CD8-positive, alpha-beta memory T cell (primary cell): ENCODE measurements around the gene CPNE2. TPM values are rescaled to one million over a fixed set of nuclear protein-coding genes. Genes with fewer than 3 reads are reported as not detected.

Experiments
- CTCF ChIA-PET: fragments of 350-600 bp; sonication (Branson Sonifier 250); formaldehyde crosslinking; loops from one replicate; lab custom pipeline; 2021; ENCODE audit warnings: antibody characterized with exemption; lab: Charles Lee
- POLR2A ChIA-PET: fragments of 350-600 bp; sonication (Branson Sonifier 250); formaldehyde crosslinking; loops from one replicate; lab custom pipeline; 2021; ENCODE audit warnings: antibody characterized with exemption; lab: Charles Lee
- DNase-seq, 5 donors: peaks; one replicate each; pipeline versions ENCODE4 v3.0.0 to v3.0.0-alpha.2; 2020 to 2022; ENCODE audit warnings: mixed read lengths in 1 of 5
- H3K27ac ChIP-seq: one replicate; pipeline ENCODE4 v1.7.0; 2013; ENCODE audit warnings: low read depth, mild to moderate bottlenecking, low read length, moderate library complexity
- H3K27me3 ChIP-seq: 2 replicates; pipeline ENCODE4 v1.7.0; 2013; ENCODE audit warnings: low read length, mild to moderate bottlenecking; ENCODE audit not compliant: insufficient read depth, poor library complexity, severe bottlenecking
- H3K36me3 ChIP-seq: 2 replicates; pipeline ENCODE4 v1.7.0; 2013; ENCODE audit warnings: mild to moderate bottlenecking, low read length, moderate library complexity; ENCODE audit not compliant: insufficient read depth
- H3K4me1 ChIP-seq: 2 replicates; pipeline ENCODE4 v1.7.0; 2013; ENCODE audit warnings: mild to moderate bottlenecking, low read length, moderate library complexity; ENCODE audit not compliant: insufficient read depth
- H3K4me3 ChIP-seq: 2 replicates; pipeline ENCODE4 v1.7.0; 2013; ENCODE audit warnings: mild to moderate bottlenecking, low read length
- H3K9me3 ChIP-seq: 2 replicates; pipeline ENCODE4 v1.7.0; 2013; ENCODE audit warnings: mild to moderate bottlenecking, low read length
- H3K27ac Mint-ChIP-seq, 8 donors: one replicate each; pipeline ENCODE4 v1.8.0; 2020 to 2021; ENCODE audit warnings: mixed read lengths in 8 of 8, mild to moderate bottlenecking in 6 of 8, inconsistent platforms in 3 of 8, moderate library complexity in 3 of 8
- H3K27me3 Mint-ChIP-seq, 2 donors: one replicate each; pipeline ENCODE4 v1.8.0; 2020 to 2021; ENCODE audit warnings: mixed read lengths in 2 of 2, mild to moderate bottlenecking in 1 of 2, moderate library complexity in 1 of 2
- H3K36me3 Mint-ChIP-seq, 3 donors: one replicate each; pipeline ENCODE4 v1.8.0; 2020 to 2021; ENCODE audit warnings: mixed read lengths in 3 of 3, inconsistent platforms in 1 of 3, mild to moderate bottlenecking in 1 of 3
- H3K4me1 Mint-ChIP-seq, 3 donors: one replicate each; pipeline ENCODE4 v1.8.0; 2020 to 2021; ENCODE audit warnings: mixed read lengths in 3 of 3, inconsistent platforms in 1 of 3, mild to moderate bottlenecking in 1 of 3
- H3K4me3 Mint-ChIP-seq, 7 donors: one replicate each; pipeline ENCODE4 v1.8.0; 2020 to 2021; ENCODE audit warnings: mixed read lengths in 7 of 7, mild to moderate bottlenecking in 6 of 7, moderate library complexity in 4 of 7, inconsistent platforms in 2 of 7
- H3K9me3 Mint-ChIP-seq, 5 donors: one replicate each; pipeline ENCODE4 v1.8.0; 2020 to 2022; ENCODE audit warnings: mixed read lengths in 5 of 5, mild to moderate bottlenecking in 3 of 5, moderate library complexity in 2 of 5, inconsistent platforms in 1 of 5
- polyA plus RNA-seq: library from polyadenylated mRNA; unstranded; fragments of 300-500 nt; fragmentation: Illumina TruSeq; gene quantifications from one replicate; pipeline ENCODE4 v1.2.3, GENCODE V29; 2021
- total RNA-seq, 2 experiments: library from RNA; stranded (reverse); gene quantifications; one replicate each; pipeline ENCODE4 v1.2.3, GENCODE V29; 2021

Gene CPNE2
- total and polyA plus RNA-seq, 3 experiments from 2014 or later = 9.4 to 90.4 (median 9.4) TPM

GRCh38 chr16:57082664-57083063, 9.7 kb upstream of the CPNE2 start:
- Mint-ChIP-seq H3K36me3 (peaks cover 3 to 58% (median 17%) of the 10 kb centered on the region in 3 donors), H3K4me1 (peaks cover 12 to 16% (median 14%) of the 10 kb centered on the region in 3 donors), H3K27me3 (no peaks in the 10 kb centered on the region), H3K4me3 (no peak overlapping the region), H3K9me3 (no peaks in the 10 kb centered on the region), H3K27ac (peak overlapping the region in 7 of 8 donors; percentile 29 to 96 (median 48))
- ChIA-PET POLR2A (interaction anchor here (1.6 kb wide), 1 partner anchor 10 kb away, joined by 6 read pairs; the partner anchor contains the start of gene CPNE2), CTCF (interaction anchor here (1.3 to 3.5 kb wide), 10 partner anchors 16 to 118 kb away, joined by 4 to 23 read pairs (median 7); partner anchors contain the start of genes PSME3IP1 and RSPRY1)
- Histone ChIP-seq H3K27ac (no peak overlapping the region), H3K36me3 (peaks cover 20% of the 10 kb centered on the region), H3K4me3 (no peak overlapping the region), H3K9me3 (no peaks in the 10 kb centered on the region), H3K4me1 (peaks cover 12% of the 10 kb centered on the region), H3K27me3 (no peaks in the 10 kb centered on the region)
- no peak for DNase-seq

- H3K36me3 ChIP-seq = peaks cover 20% of the 10 kb centered on the region
- Mint-ChIP-seq H3K9me3 (no peaks in the 10 kb centered on the region), H3K27ac (peak overlapping the region; percentile 17 to 96 (median 83)), H3K4me3 (no peak overlapping the region), H3K36me3 (peaks cover 3 to 50% (median 17%) of the 10 kb centered on the region in 3 donors), H3K27me3 (no peaks in the 10 kb centered on the region), H3K4me1 (peaks cover 12 to 16% (median 14%) of the 10 kb centered on the region in 3 donors)
- CTCF ChIA-PET = interaction anchor here (0.6 to 3.5 kb wide), 42 partner anchors 9 to 334 kb away, joined by 3 to 23 read pairs (median 4); partner anchors contain the start of genes CPNE2, NLRC5, PSME3IP1 and RSPRY1
- no peak overlapping the region for H3K4me3 ChIP-seq
- H3K27ac ChIP-seq = peak overlapping the region; percentile 21
- DNase-seq = no peak
- H3K4me1 ChIP-seq = peaks cover 12% of the 10 kb centered on the region
- no peaks in the 10 kb centered on the region for H3K9me3 ChIP-seq
- POLR2A ChIA-PET = interaction anchor here (0.5 to 1.6 kb wide), 3 partner anchors 9 to 140 kb away, joined by 3 to 6 read pairs (median 4); partner anchors contain the start of genes CPNE2, PSME3IP1 and RSPRY1
- no peaks in the 10 kb centered on the region for H3K27me3 ChIP-seq
Observed at GRCh38 chr16:57083485-57084126, 8.8 kb upstream of the CPNE2 start.

GRCh38 chr16:57084257-57084770, 8.1 kb upstream of the CPNE2 start:
- Histone ChIP-seq H3K36me3 (peaks cover 14% of the 10 kb centered on the region), H3K4me1 (peaks cover 12% of the 10 kb centered on the region), H3K27me3 (no peaks in the 10 kb centered on the region), H3K27ac (peak overlapping the region; percentile 21), H3K4me3 (no peak overlapping the region), H3K9me3 (no peaks in the 10 kb centered on the region)
- H3K9me3 Mint-ChIP-seq = no peaks in the 10 kb centered on the region
- H3K4me1 Mint-ChIP-seq = peaks cover 12 to 16% (median 14%) of the 10 kb centered on the region in 3 donors
- H3K27me3 Mint-ChIP-seq = no peaks in the 10 kb centered on the region
- H3K4me3 Mint-ChIP-seq = peak overlapping the region in 2 of 7 donors; percentile 17 to 76
- ChIA-PET POLR2A (interaction anchor here (1.5 to 1.6 kb wide), 2 partner anchors 8 to 102 kb away, joined by 4 to 6 read pairs; partner anchors contain the start of genes CPNE2, PSME3IP1 and RSPRY1), CTCF (interaction anchor here (0.7 to 3.5 kb wide), 45 partner anchors 8 to 333 kb away, joined by 3 to 23 read pairs (median 4); partner anchors contain the start of genes CPNE2, NLRC5, PSME3IP1 and RSPRY1)
- H3K36me3 Mint-ChIP-seq = peaks cover 3 to 42% (median 16%) of the 10 kb centered on the region in 3 donors
- DNase-seq = peak; percentile 63 to 85 (median 78)
- peak overlapping the region; percentile 29 to 96 (median 85) for H3K27ac Mint-ChIP-seq

GRCh38 chr16:57084996-57085395, 7.4 kb upstream of the CPNE2 start:
- CTCF ChIA-PET = interaction anchor here (0.7 to 3.5 kb wide), 26 partner anchors 8 to 333 kb away, joined by 3 to 23 read pairs (median 4); partner anchors contain the start of genes CPNE2, NLRC5, PSME3IP1 and RSPRY1

GRCh38 chr16:57087003-57087402, 5.4 kb upstream of the CPNE2 start:
- peak overlapping the region in 1 of 8 donors; percentile 82 for H3K27ac Mint-ChIP-seq
- peaks cover 2% of the 10 kb centered on the region for H3K36me3 ChIP-seq
- H3K27ac ChIP-seq = no peak overlapping the region
- no peak overlapping the region for H3K4me3 ChIP-seq
- no peaks in the 10 kb centered on the region for H3K9me3 Mint-ChIP-seq
- no peaks in the 10 kb centered on the region for H3K27me3 Mint-ChIP-seq
- H3K4me3 Mint-ChIP-seq = peak overlapping the region in 1 of 7 donors; percentile 41
- no peaks in the 10 kb centered on the region for H3K9me3 ChIP-seq
- H3K4me1 Mint-ChIP-seq = peaks cover 14 to 25% (median 20%) of the 10 kb centered on the region in 3 donors
- ChIA-PET POLR2A (no interaction called here), CTCF (interaction anchor here (1.2 kb wide), 2 partner anchors 122 to 123 kb away, joined by 3 read pairs; no protein-coding TSS in a partner anchor)
- no peak for DNase-seq
- H3K27me3 ChIP-seq = no peaks in the 10 kb centered on the region
- H3K36me3 Mint-ChIP-seq = peaks cover 0 to 20% (median 10%) of the 10 kb centered on the region in 3 donors
- peaks cover 16% of the 10 kb centered on the region for H3K4me1 ChIP-seq

More at GRCh38 chr16:57084996-57085395, 7.4 kb upstream of the CPNE2 start:
- Histone ChIP-seq H3K27ac (no peak overlapping the region), H3K36me3 (peaks cover 8% of the 10 kb centered on the region), H3K27me3 (no peaks in the 10 kb centered on the region), H3K9me3 (no peaks in the 10 kb centered on the region), H3K4me3 (no peak overlapping the region), H3K4me1 (peaks cover 12% of the 10 kb centered on the region)
- Mint-ChIP-seq H3K4me1 (peaks cover 12 to 16% (median 14%) of the 10 kb centered on the region in 3 donors), H3K4me3 (no peak overlapping the region), H3K9me3 (no peaks in the 10 kb centered on the region), H3K36me3 (peaks cover 0 to 36% (median 10%) of the 10 kb centered on the region in 3 donors), H3K27ac (peak overlapping the region in 4 of 8 donors; percentile 18 to 86 (median 32)), H3K27me3 (no peaks in the 10 kb centered on the region)
- DNase-seq = no peak
- POLR2A ChIA-PET = interaction anchor here (1.5 kb wide), 1 partner anchor 101 kb away, joined by 4 read pairs; the partner anchor contains the start of genes PSME3IP1 and RSPRY1

GRCh38 chr16:57089406-57089805, 3.0 kb upstream of the CPNE2 start:
- no peaks in the 10 kb centered on the region for H3K36me3 ChIP-seq
- Mint-ChIP-seq H3K4me1 (peaks cover 11 to 26% (median 12%) of the 10 kb centered on the region in 3 donors), H3K4me3 (peak overlapping the region in 2 of 7 donors; percentile 7 to 48), H3K36me3 (peaks cover 0 to 1% (median 0%) of the 10 kb centered on the region in 3 donors), H3K27ac (peak overlapping the region in 1 of 8 donors; percentile 78), H3K9me3 (no peaks in the 10 kb centered on the region), H3K27me3 (no peaks in the 10 kb centered on the region)
- no peak overlapping the region for H3K27ac ChIP-seq
- peaks cover 10% of the 10 kb centered on the region for H3K4me1 ChIP-seq
- no peaks in the 10 kb centered on the region for H3K9me3 ChIP-seq
- no peaks in the 10 kb centered on the region for H3K27me3 ChIP-seq
- no peak overlapping the region for H3K4me3 ChIP-seq
- DNase-seq = no peak
- POLR2A ChIA-PET = interaction anchor here (0.5 kb wide), 1 partner anchor 29 kb away, joined by 8 read pairs; no protein-coding TSS in a partner anchor
- CTCF ChIA-PET = no interaction called here

- Mint-ChIP-seq H3K27ac (peak overlapping the region in 4 of 8 donors; percentile 10 to 93 (median 32)), H3K9me3 (no peaks in the 10 kb centered on the region), H3K27me3 (peaks cover 0 to 5% of the 10 kb centered on the region in 2 donors), H3K36me3 (peaks cover 0 to 1% (median 0%) of the 10 kb centered on the region in 3 donors), H3K4me1 (peaks cover 4 to 20% (median 9%) of the 10 kb centered on the region in 3 donors), H3K4me3 (peak overlapping the region; percentile 67 to 90 (median 78))
- CTCF ChIA-PET = interaction anchor here (1.5 to 3.6 kb wide), 5 partner anchors 22 to 126 kb away, joined by 3 to 22 read pairs (median 10); partner anchors contain the start of genes PSME3IP1 and RSPRY1
- Histone ChIP-seq H3K4me3 (no peak overlapping the region), H3K27me3 (no peaks in the 10 kb centered on the region), H3K27ac (peak overlapping the region; percentile 43), H3K9me3 (no peaks in the 10 kb centered on the region), H3K4me1 (peaks cover 6% of the 10 kb centered on the region), H3K36me3 (no peaks in the 10 kb centered on the region)
- POLR2A ChIA-PET = interaction anchor here (0.6 to 1.6 kb wide), 4 partner anchors 10 to 705 kb away, joined by 3 to 4 read pairs (median 3); no protein-coding TSS in a partner anchor
- DNase-seq = no peak
Observed at GRCh38 chr16:57091200-57091974, 996 bp upstream of the CPNE2 start.
